Upper lobe of right lung (tissue), 1 donor: ENCODE results near the gene KLHL9. TPM values are rescaled to one million over a fixed set of nuclear protein-coding genes. Genes with fewer than 3 reads are reported as not detected.

Source experiments
- ATAC-seq: fragments of 200-7000 bp; cut with Tn5 transposase; one replicate; pipeline ENCODE4 v1.9.1; 2020; ENCODE audit warnings: mild to moderate bottlenecking, moderate library complexity
- DNase-seq: peaks from one replicate; pipeline ENCODE4 v3.0.0-alpha.2; 2020
- H3K27ac ChIP-seq: fragments of 200-600 bp; one replicate; pipeline ENCODE4 v1.8.0; 2022
- H3K27me3 ChIP-seq: fragments of 200-600 bp; one replicate; pipeline ENCODE4 v1.8.0; 2022; ENCODE audit warnings: mild to moderate bottlenecking
- H3K36me3 ChIP-seq: fragments of 200-600 bp; one replicate; pipeline ENCODE4 v1.8.0; 2022
- H3K4me1 ChIP-seq: fragments of 200-600 bp; one replicate; pipeline ENCODE4 v1.8.0; 2022
- H3K4me3 ChIP-seq: fragments of 200-600 bp; one replicate; pipeline ENCODE4 v1.8.0; 2022; ENCODE audit warnings: mild to moderate bottlenecking
- H3K9me3 ChIP-seq: fragments of 200-600 bp; one replicate; pipeline ENCODE4 v1.8.0; 2022
- intact Hi-C: fragments of 100-400 bp; cut with DNase I; formaldehyde crosslinking; loops from one replicate; pipeline ENCODE4 v1.11.0; 2022
- total RNA-seq: library from RNA; stranded (reverse); fragmentation: NEBNext Ultra II Directional; extraction: Animal tissue kit (Norgen Biotek cat#: 25700); gene quantifications from one replicate; pipeline ENCODE4 v1.2.1, GENCODE V29; 2021
- TF ChIP-seq, protein P1 (sequence below): fragments of 200-600 bp; IDR thresholded peaks from one replicate; pipeline ENCODE4 v1.8.0; 2022; ENCODE audit warnings: antibody characterized with exemption
- donor health status: DM: no; HTN: yes; CAD: no; lungs with severe emphysema.

Gene KLHL9
- total RNA-seq, 1 donor from 2014 or later: 22.2 TPM

DNA sequence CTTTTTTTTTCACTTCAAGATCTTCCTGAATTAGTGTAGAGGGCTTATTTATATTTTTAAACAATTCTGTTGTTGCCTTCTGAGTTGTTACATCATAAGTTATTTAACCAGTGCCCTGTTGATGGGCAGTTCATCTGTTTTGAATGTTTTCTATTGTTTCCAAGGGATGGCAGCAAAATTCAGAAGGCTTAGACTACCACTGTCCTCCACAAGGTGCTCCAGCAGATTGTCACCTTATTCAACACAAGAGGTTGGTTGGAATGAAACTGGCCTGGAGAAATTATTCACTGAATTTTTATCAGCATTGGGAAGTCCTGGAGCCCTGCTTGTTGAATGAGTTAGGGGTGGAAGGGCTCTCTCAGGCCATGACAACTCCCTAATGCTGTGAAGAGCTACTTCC lies 1.3 kb upstream of the KLHL9 start:
- DNase-seq (no peak), ATAC-seq (no peak)
- TF ChIP-seq, protein P1, sequence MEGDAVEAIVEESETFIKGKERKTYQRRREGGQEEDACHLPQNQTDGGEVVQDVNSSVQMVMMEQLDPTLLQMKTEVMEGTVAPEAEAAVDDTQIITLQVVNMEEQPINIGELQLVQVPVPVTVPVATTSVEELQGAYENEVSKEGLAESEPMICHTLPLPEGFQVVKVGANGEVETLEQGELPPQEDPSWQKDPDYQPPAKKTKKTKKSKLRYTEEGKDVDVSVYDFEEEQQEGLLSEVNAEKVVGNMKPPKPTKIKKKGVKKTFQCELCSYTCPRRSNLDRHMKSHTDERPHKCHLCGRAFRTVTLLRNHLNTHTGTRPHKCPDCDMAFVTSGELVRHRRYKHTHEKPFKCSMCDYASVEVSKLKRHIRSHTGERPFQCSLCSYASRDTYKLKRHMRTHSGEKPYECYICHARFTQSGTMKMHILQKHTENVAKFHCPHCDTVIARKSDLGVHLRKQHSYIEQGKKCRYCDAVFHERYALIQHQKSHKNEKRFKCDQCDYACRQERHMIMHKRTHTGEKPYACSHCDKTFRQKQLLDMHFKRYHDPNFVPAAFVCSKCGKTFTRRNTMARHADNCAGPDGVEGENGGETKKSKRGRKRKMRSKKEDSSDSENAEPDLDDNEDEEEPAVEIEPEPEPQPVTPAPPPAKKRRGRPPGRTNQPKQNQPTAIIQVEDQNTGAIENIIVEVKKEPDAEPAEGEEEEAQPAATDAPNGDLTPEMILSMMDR: no peak
- Histone ChIP-seq H3K27me3 (no peaks in the 10 kb centered on the region), H3K36me3 (peaks cover 5% of the 10 kb centered on the region), H3K4me1 (peaks cover 27% of the 10 kb centered on the region), H3K4me3 (no peak overlapping the region), H3K9me3 (no peaks in the 10 kb centered on the region), H3K27ac (no peak overlapping the region)
- intact Hi-C loops: no loop called here

DNA sequence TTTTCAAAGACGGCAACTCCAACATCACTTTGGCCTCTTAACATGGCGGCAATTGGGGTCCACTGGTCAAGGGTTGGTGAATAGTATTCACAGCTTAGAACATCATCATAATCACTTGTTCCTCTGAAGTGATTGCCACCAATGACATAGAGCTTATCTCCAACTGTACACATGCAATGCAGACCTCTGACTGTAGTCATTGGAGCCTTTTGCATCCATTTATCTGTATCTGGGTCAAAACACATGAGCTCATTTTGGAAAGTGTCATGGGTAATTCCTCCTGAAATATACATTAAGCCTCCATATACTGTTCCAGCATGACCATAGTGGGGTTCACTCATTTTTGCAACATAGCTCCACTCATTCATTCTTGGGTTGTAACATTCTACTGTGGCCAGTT lies 2.0 kb downstream of the KLHL9 start:
- H3K9me3 ChIP-seq: no peaks in the 10 kb centered on the region
- ATAC-seq: no peak
- no peak overlapping the region for H3K4me3 ChIP-seq
- no peaks in the 10 kb centered on the region for H3K27me3 ChIP-seq
- no peak overlapping the region for H3K27ac ChIP-seq
- H3K36me3 ChIP-seq: peaks cover 5% of the 10 kb centered on the region
- intact Hi-C loops: no loop called here
- TF ChIP-seq, protein P1: no peak
- no peak for DNase-seq
- H3K4me1 ChIP-seq: peaks cover 52% of the 10 kb centered on the region

DNA sequence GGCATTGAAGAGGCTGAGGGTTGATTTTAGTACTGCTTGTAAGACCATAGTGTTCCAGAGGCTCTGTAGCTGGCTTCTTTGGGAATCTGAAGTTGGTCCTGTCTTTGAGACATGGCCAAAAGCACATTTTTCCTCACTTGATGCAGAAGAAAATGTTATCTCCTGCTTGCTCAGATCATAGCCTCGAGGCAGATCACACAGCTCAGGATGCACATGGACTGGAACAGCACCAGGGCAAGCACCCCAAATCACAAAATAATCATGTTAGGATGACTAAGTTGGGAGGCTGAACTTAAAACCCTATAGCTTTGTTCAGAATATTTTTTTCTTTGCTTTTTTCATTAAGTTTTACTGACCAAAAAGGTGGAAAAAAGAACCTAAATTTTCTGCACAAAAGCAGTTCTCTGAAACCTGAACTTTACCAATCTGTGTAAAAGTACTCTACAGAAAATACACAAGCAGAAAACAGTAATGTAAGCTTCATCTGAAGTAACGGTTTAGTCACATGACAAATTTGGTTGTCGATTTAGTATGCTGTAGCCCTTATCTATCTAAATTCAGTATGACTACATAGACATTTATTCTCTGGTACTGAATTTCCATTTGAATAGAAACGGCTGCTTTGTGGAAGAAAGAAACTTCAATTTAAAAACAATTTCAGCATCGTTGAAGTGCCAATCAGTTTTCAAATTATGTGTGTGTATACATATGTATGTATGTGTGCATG lies 3.4 kb downstream of the KLHL9 start:
- DNase-seq: no peak
- intact Hi-C loops: no loop called here
- Histone ChIP-seq H3K9me3 (no peaks in the 10 kb centered on the region), H3K4me1 (peaks cover 60% of the 10 kb centered on the region), H3K36me3 (peaks cover 5% of the 10 kb centered on the region), H3K27ac (no peak overlapping the region), H3K27me3 (no peaks in the 10 kb centered on the region), H3K4me3 (no peak overlapping the region)
- TF ChIP-seq, protein P1: no peak
- ATAC-seq: no peak

DNA sequence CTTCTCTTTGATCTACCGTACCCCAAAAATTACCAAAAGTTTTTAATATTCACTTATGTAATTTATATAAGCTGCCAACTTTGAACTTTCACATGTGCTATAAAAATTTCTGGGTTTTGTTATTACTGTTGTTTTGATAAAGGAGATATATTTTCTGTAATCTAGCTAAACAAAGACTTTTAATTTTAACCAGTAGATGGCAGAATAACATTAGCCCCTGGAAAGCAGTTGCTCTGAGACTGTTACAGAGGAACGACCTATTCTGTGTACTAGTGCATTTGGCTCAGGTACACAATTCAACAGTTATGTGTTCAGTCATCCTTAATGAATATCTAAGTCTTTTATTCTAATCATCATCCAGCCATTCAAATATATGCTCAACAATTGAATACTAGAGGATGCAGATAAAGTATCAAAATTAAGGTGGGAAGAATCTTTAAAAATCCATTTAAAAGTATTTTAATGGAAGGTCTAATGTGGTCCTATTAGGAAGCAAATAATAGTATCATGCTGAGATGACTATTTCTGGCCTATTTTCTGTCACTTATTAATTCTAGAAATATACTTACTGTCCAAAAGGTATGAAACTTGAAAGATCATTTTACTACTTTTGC lies 8.6 kb downstream of the KLHL9 start:
- Histone ChIP-seq H3K4me3 (no peak overlapping the region), H3K27ac (no peak overlapping the region), H3K9me3 (no peaks in the 10 kb centered on the region), H3K4me1 (peaks cover 39% of the 10 kb centered on the region), H3K36me3 (peaks cover 21% of the 10 kb centered on the region), H3K27me3 (no peaks in the 10 kb centered on the region)
- ATAC-seq (peak; percentile 79), DNase-seq (no peak)
- TF ChIP-seq, protein P1: peak; percentile 73
- intact Hi-C loops: no loop called here

DNA sequence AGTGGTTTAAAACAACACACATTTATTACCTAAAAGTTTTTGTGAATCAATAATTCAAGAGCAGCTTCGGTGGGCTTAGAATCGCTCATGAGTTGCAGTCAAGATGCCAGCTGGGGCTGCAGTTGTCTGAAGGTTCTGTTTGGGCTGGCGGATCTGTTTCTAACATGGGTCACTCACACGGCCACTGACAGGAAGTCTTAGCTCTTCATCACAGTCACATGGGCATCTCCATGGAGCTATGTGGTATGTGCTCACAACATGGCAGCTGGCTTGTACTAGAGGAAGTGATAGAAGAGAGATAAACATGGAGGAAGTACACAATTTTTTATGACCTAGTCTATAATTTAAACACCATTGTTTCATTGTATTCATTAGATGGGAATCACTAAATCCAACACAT lies 11.2 kb downstream of the KLHL9 start:
- Histone ChIP-seq H3K9me3 (no peaks in the 10 kb centered on the region), H3K4me3 (no peak overlapping the region), H3K27ac (no peak overlapping the region), H3K4me1 (peaks cover 19% of the 10 kb centered on the region), H3K27me3 (no peaks in the 10 kb centered on the region), H3K36me3 (peaks cover 28% of the 10 kb centered on the region)
- ATAC-seq (peak; percentile 84), DNase-seq (no peak)
- intact Hi-C loops: no loop called here
- TF ChIP-seq, protein P1: no peak
